H1 (cell line): ENCODE results near the gene ARHGAP32. TPM values are rescaled to one million over a fixed set of nuclear protein-coding genes. Genes with fewer than 3 reads are reported as not detected.

ENCODE experiments used
- CTCF ChIA-PET: fragments of 300-600 bp; sonication (Branson Sonifier 250); formaldehyde crosslinking; loops from one replicate; lab custom pipeline; 2021; ENCODE audit not compliant: partially characterized antibody; lab: Charles Lee
- POLR2A ChIA-PET: fragments of 300-600 bp; sonication (Branson Sonifier 250); formaldehyde crosslinking; loops from one replicate; lab custom pipeline; 2021; ENCODE audit warnings: inconsistent platforms; ENCODE audit not compliant: partially characterized antibody; lab: Charles Lee
- DNase-seq, 2 experiments: peaks; one replicate each; pipeline versions ENCODE4 v3.0.0 to v3.0.0-alpha.2; 2010 to 2022; ENCODE audit warnings: low spot score in 2 of 2, low read depth in 1 of 2, mixed read lengths in 1 of 2
- FAIRE-seq: peaks from 2 replicates; lab custom pipeline; 2011; peaks lifted over from hg19 to GRCh38; lab: Jason Lieb, UNC
- H2AFZ ChIP-seq: 2 replicates; pipeline ENCODE4 v1.8.1; 2012; ENCODE audit warnings: low read length, inconsistent platforms
- H2AK5ac ChIP-seq: 2 replicates; pipeline ENCODE4 v1.6.1; 2013; ENCODE audit warnings: low read depth, low read length
- H2BK120ac ChIP-seq: replicated peaks from 2 replicates; pipeline ENCODE3; 2013; ENCODE audit warnings: low read depth, low read length, inconsistent platforms
- H2BK12ac ChIP-seq: 2 replicates; pipeline ENCODE4 v1.6.1; 2013; ENCODE audit warnings: low read depth, low read length
- H2BK15ac ChIP-seq: 2 replicates; pipeline ENCODE4 v1.6.1; 2013; ENCODE audit warnings: low read length
- H2BK20ac ChIP-seq: 2 replicates; pipeline ENCODE4 v1.6.1; 2013; ENCODE audit warnings: low read length
- H2BK5ac ChIP-seq: 2 replicates; pipeline ENCODE4 v1.6.1; 2013; ENCODE audit warnings: low read depth, low read length
- H3K14ac ChIP-seq: 2 replicates; pipeline ENCODE4 v1.6.1; 2013; ENCODE audit warnings: inconsistent platforms; ENCODE audit not compliant: insufficient read length
- H3K18ac ChIP-seq: 2 replicates; pipeline ENCODE4 v1.6.1; 2013; ENCODE audit warnings: low read length; ENCODE audit errors: extremely low read depth
- H3K23ac ChIP-seq: 2 replicates; pipeline ENCODE4 v1.6.1; 2013; ENCODE audit warnings: inconsistent platforms; ENCODE audit not compliant: insufficient read length
- H3K23me2 ChIP-seq: 2 replicates; pipeline ENCODE4 v1.6.1; 2013; ENCODE audit warnings: low read depth, low read length
- H3K27ac ChIP-seq: 2 replicates; pipeline ENCODE4 v1.6.1; 2011; ENCODE audit warnings: low read depth, low read length, inconsistent platforms
- H3K27me3 ChIP-seq, 4 experiments: replicated peaks in 1 of 4; 1 replicate in 1 of 4; 2 replicates in 3 of 4; pipeline versions ENCODE4 v1.6.1 to v1.8.1; 2011 to 2013; ENCODE audit warnings: low read length in 3 of 4, mild to moderate bottlenecking in 3 of 4, inconsistent platforms in 2 of 4, mixed read lengths in 2 of 4, moderate library complexity in 1 of 4; ENCODE audit not compliant: control insufficient read depth in 3 of 4, insufficient read depth in 3 of 4; ENCODE audit errors: extremely low read depth in 1 of 4
- H3K36me3 ChIP-seq, 4 experiments: 2 replicates each; pipeline versions ENCODE4 v1.6.1 to v1.8.1; 2011 to 2013; ENCODE audit warnings: mild to moderate bottlenecking in 4 of 4, low read length in 3 of 4, moderate library complexity in 2 of 4, control low read depth in 1 of 4, inconsistent platforms in 1 of 4; ENCODE audit not compliant: insufficient read depth in 4 of 4, control insufficient read depth in 2 of 4
- H3K4ac ChIP-seq: replicated peaks from 2 replicates; pipeline ENCODE3; 2013; ENCODE audit warnings: low read length, low read depth, mixed read lengths, inconsistent platforms; ENCODE audit not compliant: insufficient read length
- H3K4me1 ChIP-seq, 4 experiments: replicated peaks in 1 of 4; 1 replicate in 1 of 4; 2 replicates in 3 of 4; pipeline versions ENCODE4 v1.6.1 to v1.8.1; 2011 to 2013; ENCODE audit warnings: low read length in 3 of 4, inconsistent platforms in 2 of 4, mixed read lengths in 1 of 4; ENCODE audit not compliant: insufficient read depth in 4 of 4, control insufficient read depth in 3 of 4
- H3K4me2 ChIP-seq, 2 experiments: 2 replicates each; pipeline versions ENCODE4 v1.6.1 to v1.8.1; 2011 to 2013; ENCODE audit warnings: low read depth in 2 of 2, low read length in 2 of 2, control low read depth in 1 of 2, inconsistent platforms in 1 of 2, mild to moderate bottlenecking in 1 of 2; ENCODE audit not compliant: insufficient read depth in 1 of 2
- H3K4me3 ChIP-seq, 4 experiments: fragments of 200-600, 300-600 bp in 1 of 4; sonication (generic), shearing (Covaris generic), sonication (Bioruptor Twin) in 1 of 4; 2 replicates each; pipeline versions ENCODE4 v1.5.1 to v1.8.1; 2011 to 2016; ENCODE audit warnings: low read length in 4 of 4, low read depth in 3 of 4, control low read depth in 2 of 4, inconsistent platforms in 2 of 4, mild to moderate bottlenecking in 2 of 4, mixed read lengths in 1 of 4, moderate library complexity in 1 of 4; ENCODE audit not compliant: insufficient read depth in 2 of 4; ENCODE audit errors: extremely low read depth in 1 of 4
- H3K56ac ChIP-seq: replicated peaks from 2 replicates; pipeline ENCODE3; 2013; ENCODE audit warnings: low read depth, mild to moderate bottlenecking, mixed read lengths, low read length, inconsistent platforms; ENCODE audit not compliant: insufficient read length
- H3K79me1 ChIP-seq: 2 replicates; pipeline ENCODE4 v1.6.1; 2013; ENCODE audit warnings: low read depth, low read length, control low read depth
- H3K79me2 ChIP-seq, 2 experiments: 2 replicates each; pipeline versions ENCODE4 v1.6.1 to v1.8.1; 2012 to 2013; ENCODE audit warnings: low read length in 2 of 2, mild to moderate bottlenecking in 2 of 2, inconsistent platforms in 1 of 2; ENCODE audit not compliant: insufficient read depth in 2 of 2, control insufficient read depth in 1 of 2
- H3K9ac ChIP-seq, 4 experiments: replicated peaks in 1 of 4; 1 replicate in 1 of 4; 2 replicates in 3 of 4; pipeline versions ENCODE4 v1.6.1 to v1.8.1; 2011 to 2013; ENCODE audit warnings: low read depth in 3 of 4, low read length in 3 of 4, control low read depth in 2 of 4, mild to moderate bottlenecking in 2 of 4, moderate library complexity in 2 of 4, inconsistent platforms in 1 of 4; ENCODE audit errors: extremely low read depth in 1 of 4
- H3K9me3 ChIP-seq, 2 experiments: 2 replicates each; pipeline versions ENCODE4 v1.6.1 to v1.8.1; 2012 to 2013; ENCODE audit warnings: mild to moderate bottlenecking in 2 of 2, moderate library complexity in 2 of 2, control low read depth in 1 of 2, inconsistent platforms in 1 of 2, low read depth in 1 of 2, low read length in 1 of 2, mixed read lengths in 1 of 2; ENCODE audit not compliant: insufficient read depth in 2 of 2
- H4K20me1 ChIP-seq, 2 experiments: replicated peaks in 1 of 2; 2 replicates each; pipeline versions ENCODE3 to v1.8.1; 2011 to 2013; ENCODE audit warnings: inconsistent platforms in 2 of 2, low read length in 2 of 2, mild to moderate bottlenecking in 1 of 2; ENCODE audit not compliant: insufficient read depth in 2 of 2, control insufficient read depth in 1 of 2
- H4K5ac ChIP-seq: 2 replicates; pipeline ENCODE4 v1.6.1; 2013; ENCODE audit warnings: low read length, low read depth, mixed read lengths, inconsistent platforms; ENCODE audit not compliant: insufficient read length
- H4K8ac ChIP-seq: 2 replicates; pipeline ENCODE4 v1.8.0; 2013; ENCODE audit warnings: mild to moderate bottlenecking, moderate library complexity, low read length, inconsistent platforms; ENCODE audit not compliant: insufficient read depth; ENCODE audit errors: extremely low read depth
- H4K91ac ChIP-seq: replicated peaks from 2 replicates; pipeline ENCODE3; 2013; ENCODE audit warnings: low read length, mixed read lengths, inconsistent platforms; ENCODE audit not compliant: insufficient read length
- JUND ChIP-seq: IDR thresholded peaks from 2 replicates; pipeline ENCODE4 v1.6.1; 2011; ENCODE audit warnings: mild to moderate bottlenecking, improper control_type of control experiment, low read length
- POLR2AphosphoS5 ChIP-seq: IDR thresholded peaks from 2 replicates; pipeline ENCODE4 v1.6.1; 2011; ENCODE audit warnings: low read depth, low read length
- WGBS, 2 experiments: shearing (Covaris generic) in 1 of 2; methylation state at CpG; one replicate each; pipeline versions ENCODE4 v1.1.6 to v1.1.7; 2013 to 2015; ENCODE audit warnings: low lambda C conversion rate in 2 of 2, mixed read lengths in 2 of 2, inconsistent platforms in 1 of 2, low coverage in 1 of 2, missing lambda C conversion rate in 1 of 2; ENCODE audit not compliant: insufficient replicate concordance in 2 of 2, insufficient coverage in 1 of 2, insufficient read length in 1 of 2; ENCODE audit errors: extremely low coverage in 1 of 2, missing lambda C conversion rate in 1 of 2; 5-methylcytosine and 5-hydroxymethylcytosine counted together
- polyA plus RNA-seq, 7 experiments: library from polyadenylated mRNA; depleted of rRNA in 3 of 7; stranded (reverse) in 5 of 7; unstranded in 2 of 7; fragments of >200 nt in 5 of 7; fragments of 200-250 nt in 2 of 7; gene quantifications; 1 replicate in 5 of 7; 2 replicates in 1 of 7; 4 replicates in 1 of 7; pipeline versions ENCODE4 v1.2.1 to v1.2.3, GENCODE V29; 2011 to 2013; ENCODE audit warnings: missing spikeins in 2 of 7, mixed read lengths in 2 of 7
- total RNA-seq: library from RNA; stranded (reverse); fragmentation: NEBNext Ultra II Directional; extraction: Animal tissue kit (Norgen Biotek cat#: 25700); gene quantifications from 2 replicates; pipeline ENCODE4 v1.2.1, GENCODE V29; 2021

ARHGAP32 gene
- total and polyA plus RNA-seq, 2 of the 8 experiments (the other 6 are each of a cell fraction or from before 2014, with no cell fraction given): 13.7 to 30.0 TPM

DNA sequence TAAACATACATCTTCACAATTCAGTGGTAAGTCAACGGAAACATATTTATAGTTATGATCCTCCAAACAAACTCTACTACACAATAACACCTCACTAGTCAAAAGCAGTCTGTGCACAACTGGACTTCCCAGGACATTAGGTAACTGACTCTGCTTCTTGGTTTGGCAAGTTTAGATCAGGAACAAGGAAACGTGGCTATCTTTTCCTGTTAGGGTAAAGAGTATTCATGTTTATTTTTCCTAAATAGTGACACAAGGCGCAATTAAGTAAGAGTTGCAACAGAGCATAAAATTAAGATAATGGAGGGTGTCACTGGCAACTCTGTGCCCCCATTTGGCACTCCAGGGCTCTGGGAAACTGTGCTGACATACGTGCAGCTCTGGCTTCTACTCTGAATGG, 179.2 kb downstream of the ARHGAP32 start:
- no peak overlapping the region for H2BK120ac ChIP-seq
- POLR2A ChIA-PET: no interaction called here
- no peak overlapping the region for H2BK12ac ChIP-seq
- H3K4me3 ChIP-seq: no peak overlapping the region
- H4K91ac ChIP-seq: no peak overlapping the region
- H3K4me2 ChIP-seq: no peak overlapping the region
- H2BK5ac ChIP-seq: no peak overlapping the region
- H3K36me3 ChIP-seq: no peaks in the 10 kb centered on the region
- H3K14ac ChIP-seq: no peak overlapping the region
- no peak overlapping the region for H2AK5ac ChIP-seq
- TF ChIP-seq JUND: no peak
- no peak for TF ChIP-seq POLR2AphosphoS5
- no peaks in the 10 kb centered on the region for H4K20me1 ChIP-seq
- WGBS, 2 experiments: 82% methylated on average over 4 of the region's 4 CpGs; no CpG with 5 or more reads in 1 of the 2 experiments
- H3K23me2 ChIP-seq: no peaks in the 10 kb centered on the region
- H2BK15ac ChIP-seq: no peak overlapping the region
- H3K79me2 ChIP-seq: no peaks in the 10 kb centered on the region
- H2AFZ ChIP-seq: no peak overlapping the region
- DNase-seq: no peak
- no peak overlapping the region for H3K9ac ChIP-seq
- no peaks in the 10 kb centered on the region; a peak in 1 of 7 replicates for H3K27me3 ChIP-seq
- H3K18ac ChIP-seq: no peak overlapping the region
- CTCF ChIA-PET: no interaction called here
- no peaks in the 10 kb centered on the region for H3K9me3 ChIP-seq
- no peak overlapping the region for H4K8ac ChIP-seq
- H3K4me1 ChIP-seq: no peaks in the 10 kb centered on the region
- H2BK20ac ChIP-seq: no peak overlapping the region
- H4K5ac ChIP-seq: no peak overlapping the region
- no peaks in the 10 kb centered on the region for H3K79me1 ChIP-seq
- no peak overlapping the region for H3K4ac ChIP-seq
- FAIRE-seq: no peak
- no peak overlapping the region for H3K56ac ChIP-seq
- no peak overlapping the region for H3K27ac ChIP-seq
- H3K23ac ChIP-seq: no peak overlapping the region
